ENCODE results near the gene ZFPM1. TPM values are rescaled to one million over a fixed set of nuclear protein-coding genes. Genes with fewer than 3 reads are reported as not detected.

The ZFPM1 gene
- total RNA-seq, 4 donors from 2014 or later = 1.9 to 5.3 (median 3.4) TPM

DNA sequence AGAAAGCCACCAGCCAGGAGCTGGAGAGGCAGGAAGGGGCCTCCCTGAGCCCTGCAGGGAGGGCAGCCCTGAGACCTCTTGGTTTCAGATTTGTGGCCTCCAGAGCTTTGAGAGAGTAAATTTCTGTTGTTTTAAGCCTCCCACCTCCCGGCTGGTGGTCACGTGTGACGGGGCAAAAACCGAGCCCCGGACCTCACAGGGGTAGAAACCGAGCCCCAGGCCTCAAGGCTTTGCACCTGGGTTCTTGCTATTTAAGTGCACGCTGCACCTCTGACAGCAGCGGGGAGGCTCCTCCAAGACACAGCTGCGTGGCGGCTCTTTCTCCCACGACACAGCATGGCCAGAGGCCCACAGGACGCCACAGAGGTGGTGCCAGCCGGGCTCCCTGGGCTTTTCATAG is 99.7 kb downstream of the ZFPM1 start:
- Histone ChIP-seq H3K4me1 (peaks cover 0 to 7% of the 10 kb centered on the region in 2 donors), H3K36me3 (no peaks in the 10 kb centered on the region), H3K4me3 (replicated peaks in 1 of 3) (no peak overlapping the region), H3K9me3 (no peaks in the 10 kb centered on the region), H3K27me3 (peaks cover 3% of the 10 kb centered on the region), H3K27ac (no peak overlapping the region)
- WGBS, 2 donors = 46 to 56% methylated on average over 11 to 12 of the region's 13 CpGs
- DNase-seq = no peak
- intact Hi-C loops (cut with DNase I) = no loop called here
- TF ChIP-seq, protein P1, sequence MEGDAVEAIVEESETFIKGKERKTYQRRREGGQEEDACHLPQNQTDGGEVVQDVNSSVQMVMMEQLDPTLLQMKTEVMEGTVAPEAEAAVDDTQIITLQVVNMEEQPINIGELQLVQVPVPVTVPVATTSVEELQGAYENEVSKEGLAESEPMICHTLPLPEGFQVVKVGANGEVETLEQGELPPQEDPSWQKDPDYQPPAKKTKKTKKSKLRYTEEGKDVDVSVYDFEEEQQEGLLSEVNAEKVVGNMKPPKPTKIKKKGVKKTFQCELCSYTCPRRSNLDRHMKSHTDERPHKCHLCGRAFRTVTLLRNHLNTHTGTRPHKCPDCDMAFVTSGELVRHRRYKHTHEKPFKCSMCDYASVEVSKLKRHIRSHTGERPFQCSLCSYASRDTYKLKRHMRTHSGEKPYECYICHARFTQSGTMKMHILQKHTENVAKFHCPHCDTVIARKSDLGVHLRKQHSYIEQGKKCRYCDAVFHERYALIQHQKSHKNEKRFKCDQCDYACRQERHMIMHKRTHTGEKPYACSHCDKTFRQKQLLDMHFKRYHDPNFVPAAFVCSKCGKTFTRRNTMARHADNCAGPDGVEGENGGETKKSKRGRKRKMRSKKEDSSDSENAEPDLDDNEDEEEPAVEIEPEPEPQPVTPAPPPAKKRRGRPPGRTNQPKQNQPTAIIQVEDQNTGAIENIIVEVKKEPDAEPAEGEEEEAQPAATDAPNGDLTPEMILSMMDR (IDR thresholded peaks at IDR 0.05) = no peak
- TF ChIP-seq POLR2A (IDR thresholded peaks at IDR 0.05) = no peak

DNA sequence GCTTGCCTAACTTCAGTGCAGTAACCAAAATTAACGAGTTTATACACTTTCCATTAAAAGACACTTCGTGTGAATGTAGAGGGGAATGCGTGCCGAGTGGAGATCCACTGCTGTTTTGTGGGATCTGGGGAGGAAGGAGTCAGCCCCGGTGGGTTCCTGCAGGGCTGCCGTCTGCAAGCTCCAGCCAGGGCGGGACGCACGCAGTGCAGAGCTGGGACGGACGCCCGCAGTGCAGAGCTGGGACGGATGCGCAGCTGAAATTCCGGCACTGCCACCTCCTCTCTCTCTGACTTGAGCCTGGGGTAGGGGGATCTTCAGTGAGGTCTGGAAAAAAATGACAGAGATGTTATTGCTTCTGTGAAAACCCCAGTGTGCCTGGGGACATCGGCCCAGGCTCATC is 100.7 kb downstream of the ZFPM1 start:
- WGBS, 2 donors = 72 to 90% methylated on average over 13 to 14 of the region's 16 CpGs
- Histone ChIP-seq H3K4me1 (peaks cover 0 to 7% of the 10 kb centered on the region in 2 donors), H3K36me3 (no peaks in the 10 kb centered on the region), H3K27me3 (peaks cover 3% of the 10 kb centered on the region), H3K27ac (no peak overlapping the region), H3K4me3 (replicated peaks in 1 of 3) (no peak overlapping the region), H3K9me3 (no peaks in the 10 kb centered on the region)
- no peak for DNase-seq
- intact Hi-C loops (cut with DNase I) = no loop called here
- TF ChIP-seq, protein P1 (IDR thresholded peaks at IDR 0.05) = no peak
- no peak for TF ChIP-seq POLR2A (IDR thresholded peaks at IDR 0.05)

DNA sequence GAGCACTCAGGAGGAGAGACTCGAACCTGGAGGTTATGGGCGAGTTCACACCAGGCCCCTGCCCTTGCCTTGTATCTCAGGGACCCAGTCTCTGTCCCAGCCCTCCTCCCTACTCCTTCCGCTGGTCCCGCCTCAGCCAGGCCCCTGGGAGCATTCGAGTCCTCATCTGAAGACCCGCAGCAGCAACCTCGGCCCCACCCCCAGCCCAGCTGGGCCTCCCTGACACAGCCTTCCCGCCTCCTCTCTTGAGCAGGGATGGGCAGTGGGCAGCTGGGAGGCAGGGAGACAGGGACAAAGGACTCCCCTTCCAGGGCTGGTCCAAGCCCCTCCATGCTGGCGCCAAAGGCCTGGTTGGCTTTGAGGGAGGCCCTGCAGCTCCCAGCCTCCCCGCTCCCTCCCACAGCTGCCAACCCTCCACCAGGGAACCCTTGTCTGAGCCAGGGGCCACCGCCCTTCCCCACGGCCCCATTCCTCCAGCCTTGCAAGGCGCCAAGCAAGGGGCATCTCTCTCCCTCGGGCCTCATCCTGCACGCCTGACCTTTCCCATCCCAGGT is 101.7 kb downstream of the ZFPM1 start:
- Histone ChIP-seq H3K27me3 (peaks cover 3% of the 10 kb centered on the region), H3K36me3 (no peaks in the 10 kb centered on the region), H3K4me3 (replicated peaks in 1 of 3) (no peak overlapping the region), H3K9me3 (no peaks in the 10 kb centered on the region), H3K27ac (no peak overlapping the region), H3K4me1 (peaks cover 0 to 4% of the 10 kb centered on the region in 2 donors)
- no peak for DNase-seq
- WGBS, 2 donors = 78 to 82% methylated on average over 14 to 15 of the region's 15 CpGs
- TF ChIP-seq POLR2A (IDR thresholded peaks at IDR 0.05) = no peak
- TF ChIP-seq, protein P1 (IDR thresholded peaks at IDR 0.05) = no peak
- intact Hi-C loops (cut with DNase I) = no loop called here

DNA sequence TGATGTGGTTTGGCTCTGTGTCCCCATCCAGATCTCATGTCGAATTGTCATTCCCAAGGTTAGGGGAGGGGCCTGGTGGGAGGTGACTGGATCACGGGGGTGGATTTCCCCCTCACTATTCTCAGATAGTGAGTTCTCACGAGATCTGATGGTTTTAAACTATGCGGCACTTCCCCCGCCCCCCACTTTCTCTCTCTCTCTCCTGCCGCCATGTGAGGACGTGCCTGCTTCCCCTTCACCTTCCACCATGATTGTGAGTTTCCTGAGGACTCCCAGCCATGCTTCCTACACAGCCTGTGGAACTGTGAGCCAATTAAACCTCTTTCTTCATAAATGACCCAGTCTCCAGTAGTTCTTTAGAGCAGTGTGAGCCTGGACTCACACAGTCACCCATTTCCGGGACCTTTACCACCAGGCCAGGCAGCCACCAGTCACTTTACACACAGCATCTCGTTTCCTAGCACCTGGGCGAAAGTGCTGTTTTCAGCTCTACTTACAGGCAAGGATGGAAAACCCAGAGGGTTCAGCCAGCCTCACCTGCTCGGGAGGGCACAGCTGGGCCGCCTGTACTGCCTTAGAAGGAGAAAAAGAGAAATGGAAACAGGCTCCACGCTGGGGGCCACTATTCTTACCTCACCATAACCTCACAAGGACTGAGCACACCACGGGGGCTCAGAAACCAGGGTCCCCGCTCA is 103.4 kb downstream of the ZFPM1 start:
- 82 to 83% methylated on average over 15 of the region's 15 CpGs for WGBS, 2 donors
- no peak overlapping the region for H3K4me3 ChIP-seq (replicated peaks in 1 of 3)
- H3K9me3 ChIP-seq = no peaks in the 10 kb centered on the region
- H3K27me3 ChIP-seq = peaks cover 3% of the 10 kb centered on the region
- DNase-seq = no peak
- no peaks in the 10 kb centered on the region for H3K4me1 ChIP-seq
- no peak overlapping the region for H3K27ac ChIP-seq
- TF ChIP-seq, protein P1 (IDR thresholded peaks at IDR 0.05) = no peak
- TF ChIP-seq POLR2A (IDR thresholded peaks at IDR 0.05) = no peak
- intact Hi-C loops (cut with DNase I) = no loop called here
- H3K36me3 ChIP-seq = no peaks in the 10 kb centered on the region

All from thyroid gland (tissue), 4 donors.